Activated CD8-positive, alpha-beta memory T cell treated with anti-CD3 and anti-CD28 coated beads, Interleukin-2, amount 50 U/mL, for 1 hour (primary cell): ENCODE measurements around the gene HDAC7.

Experiments used
- DNase-seq: peaks from one replicate; pipeline ENCODE4 v3.0.0-alpha.2; 2020; ENCODE audit errors: extremely low read depth

Gene HDAC7

GRCh38 chr12:47795121-47795813, 24.4 kb downstream of the HDAC7 start:
- no peak for DNase-seq

GRCh38 chr12:47794679-47795078, 25.0 kb downstream of the HDAC7 start:
- no peak for DNase-seq

- no peak for DNase-seq
Observed at GRCh38 chr12:47793015-47793681, 26.6 kb downstream of the HDAC7 start.

GRCh38 chr12:47791874-47792273, 27.8 kb downstream of the HDAC7 start:
- no peak for DNase-seq

GRCh38 chr12:47791351-47791746, 28.4 kb downstream of the HDAC7 start:
- no peak for DNase-seq

- no peak for DNase-seq
Observed at GRCh38 chr12:47790676-47791350, 28.9 kb downstream of the HDAC7 start.

GRCh38 chr12:47789712-47790489, 29.8 kb downstream of the HDAC7 start:
- no peak for DNase-seq

GRCh38 chr12:47789141-47789540, 30.6 kb downstream of the HDAC7 start:
- no peak for DNase-seq

GRCh38 chr12:47787596-47788319, 31.9 kb downstream of the HDAC7 start:
- DNase-seq: no peak

- no peak for DNase-seq
Observed at GRCh38 chr12:47786662-47787280, 32.9 kb downstream of the HDAC7 start.

GRCh38 chr12:47785887-47786661, 33.6 kb downstream of the HDAC7 start:
- DNase-seq: no peak

- no peak for DNase-seq
Observed at GRCh38 chr12:47785036-47785886, 34.4 kb downstream of the HDAC7 start.

- no peak for DNase-seq
Observed at GRCh38 chr12:47783821-47784819, 35.6 kb downstream of the HDAC7 start.

GRCh38 chr12:47783024-47783755, 36.5 kb downstream of the HDAC7 start:
- DNase-seq: no peak

GRCh38 chr12:47782372-47782770, 37.3 kb downstream of the HDAC7 start:
- no peak for DNase-seq

GRCh38 chr12:47781479-47782371, 38.0 kb downstream of the HDAC7 start:
- DNase-seq: no peak
